Transverse colon (tissue), 3 donors: ENCODE results near the gene MT1H.
"Not testable (repeated sequence)": the region's sequence is repeated elsewhere in the genome, so short reads cannot be mapped to it uniquely, and the experiment has no call there.

Experiments
- POLR2A ChIP-seq: fragments of 450-650 bp; IDR thresholded peaks from one replicate; pipeline ENCODE4 v1.6.1; 2016; ENCODE audit warnings: antibody characterized with exemption, mild to moderate bottlenecking, moderate library complexity
- TF ChIP-seq, protein P1 (sequence below), 5 experiments: fragments of 200-600 bp in 3 of 5; fragments of 450-650 bp in 2 of 5; sonication (generic) in 3 of 5; IDR thresholded peaks; 1 replicate in 2 of 5; 2 replicates in 3 of 5; pipeline ENCODE4 v1.5.1; 2016 to 2017; ENCODE audit warnings: antibody characterized with exemption in 5 of 5, inconsistent platforms in 3 of 5, mild to moderate bottlenecking in 2 of 5, moderate library complexity in 1 of 5

DNA sequence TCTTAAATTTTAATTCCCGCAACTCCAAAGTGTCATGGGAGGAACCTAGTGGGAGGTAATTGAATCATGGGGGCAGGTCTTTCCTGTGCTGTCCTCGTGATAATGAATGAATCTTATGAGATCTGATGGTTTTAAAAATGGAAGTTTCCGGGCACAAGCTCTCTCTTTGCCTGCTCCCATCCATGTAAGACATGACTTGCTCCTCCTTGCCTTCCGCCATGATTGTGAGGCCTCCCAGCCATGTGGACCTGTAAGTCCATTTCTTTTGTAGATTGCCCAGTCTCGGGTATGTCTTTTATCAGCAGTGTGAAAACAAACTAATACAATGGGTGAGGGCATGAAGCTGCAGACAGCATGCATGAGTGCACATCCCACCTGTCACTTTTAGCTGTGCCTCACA is 46.4 kb upstream of the MT1H start:
- TF ChIP-seq, protein P1, sequence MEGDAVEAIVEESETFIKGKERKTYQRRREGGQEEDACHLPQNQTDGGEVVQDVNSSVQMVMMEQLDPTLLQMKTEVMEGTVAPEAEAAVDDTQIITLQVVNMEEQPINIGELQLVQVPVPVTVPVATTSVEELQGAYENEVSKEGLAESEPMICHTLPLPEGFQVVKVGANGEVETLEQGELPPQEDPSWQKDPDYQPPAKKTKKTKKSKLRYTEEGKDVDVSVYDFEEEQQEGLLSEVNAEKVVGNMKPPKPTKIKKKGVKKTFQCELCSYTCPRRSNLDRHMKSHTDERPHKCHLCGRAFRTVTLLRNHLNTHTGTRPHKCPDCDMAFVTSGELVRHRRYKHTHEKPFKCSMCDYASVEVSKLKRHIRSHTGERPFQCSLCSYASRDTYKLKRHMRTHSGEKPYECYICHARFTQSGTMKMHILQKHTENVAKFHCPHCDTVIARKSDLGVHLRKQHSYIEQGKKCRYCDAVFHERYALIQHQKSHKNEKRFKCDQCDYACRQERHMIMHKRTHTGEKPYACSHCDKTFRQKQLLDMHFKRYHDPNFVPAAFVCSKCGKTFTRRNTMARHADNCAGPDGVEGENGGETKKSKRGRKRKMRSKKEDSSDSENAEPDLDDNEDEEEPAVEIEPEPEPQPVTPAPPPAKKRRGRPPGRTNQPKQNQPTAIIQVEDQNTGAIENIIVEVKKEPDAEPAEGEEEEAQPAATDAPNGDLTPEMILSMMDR (IDR thresholded peaks at IDR 0.05): not testable (repeated sequence)
- TF ChIP-seq POLR2A: not testable (repeated sequence)
